HepG2 (cell line): Measurements from ENCODE around the gene ABCA4. TPM values are rescaled to one million over a fixed set of nuclear protein-coding genes. Genes with fewer than 3 reads are reported as not detected.
A peak's percentile ranks its signal among the peaks of the same experiment; 100 is the strongest.

ENCODE experiments used
- ATAC-seq: fragments of 200-7000 bp; cut with Tn5 transposase; 3 replicates; pipeline ENCODE4 v1.9.1; 2020; ENCODE audit warnings: mild to moderate bottlenecking, moderate library complexity
- BruUV-seq: library from RNA; stranded (reverse); fragments of 400-500 nt; replicated peaks from 2 replicates; lab custom pipeline; 2021; lab: Mats Ljungman, UMichigan
- CTCF ChIA-PET: fragments of 300-600 bp; formaldehyde crosslinking; extraction: SDS; loops from one replicate; lab custom pipeline; 2021; ENCODE audit warnings: low total read pairs, inconsistent platforms, low intra/inter-chr PET ratio; lab: Yijun Ruan, JAX
- POLR2A ChIA-PET: fragments of 350-600 bp; sonication (Branson Sonifier 250); formaldehyde crosslinking; loops from one replicate; lab custom pipeline; 2020; ENCODE audit warnings: antibody characterized with exemption, inconsistent platforms; lab: Yijun Ruan, JAX
- DNase-seq: peaks from one replicate; pipeline ENCODE4 v3.0.0-alpha.2; 2015; ENCODE audit warnings: low spot score
- FAIRE-seq: peaks from 3 replicates; lab custom pipeline; 2011; peaks lifted over from hg19 to GRCh38; lab: Jason Lieb, UNC
- H2AFZ ChIP-seq: one replicate; pipeline ENCODE4 v1.6.1; 2011; ENCODE audit warnings: low read length, inconsistent platforms
- H3K27ac ChIP-seq: fragments of 300-600 bp; 3 replicates; pipeline ENCODE4 v1.8.0; 2011; ENCODE audit warnings: mixed run types, mild to moderate bottlenecking, mixed read lengths, low read length, inconsistent platforms; ENCODE audit not compliant: insufficient read depth; ENCODE audit errors: extremely low read length
- H3K27me3 ChIP-seq, 2 experiments: fragments of 200-600 bp in 1 of 2; 2 replicates in 1 of 2; 3 replicates in 1 of 2; pipeline versions ENCODE4 v1.6.0 to v1.8.0; 2011; ENCODE audit warnings: low read length in 2 of 2, mild to moderate bottlenecking in 2 of 2, moderate library complexity in 2 of 2, inconsistent platforms in 1 of 2; ENCODE audit not compliant: insufficient read depth in 2 of 2, control insufficient read depth in 1 of 2
- H3K36me3 ChIP-seq, 2 experiments: fragments of 200-600 bp in 1 of 2; replicated peaks in 1 of 2; 2 replicates in 1 of 2; 3 replicates in 1 of 2; pipeline versions ENCODE4 v1.5.1 to v1.8.0; 2011; ENCODE audit warnings: low read length in 2 of 2, inconsistent platforms in 1 of 2; ENCODE audit not compliant: insufficient read depth in 2 of 2, control insufficient read depth in 1 of 2
- H3K4me1 ChIP-seq: 2 replicates; pipeline ENCODE4 v1.5.1; 2012; ENCODE audit warnings: low read length, inconsistent platforms; ENCODE audit not compliant: insufficient read depth
- H3K4me2 ChIP-seq: 2 replicates; pipeline ENCODE4 v1.6.0; 2011; ENCODE audit warnings: low read depth, low read length, inconsistent platforms
- H3K4me3 ChIP-seq, 3 experiments: fragments of 200-600 bp in 1 of 3; sonication (generic), shearing (Covaris generic) in 1 of 3; replicated peaks in 1 of 3; 2 replicates each; pipeline ENCODE4 v1.5.1; 2011 to 2016; ENCODE audit warnings: low read length in 3 of 3, inconsistent platforms in 2 of 3, low read depth in 2 of 3, mild to moderate bottlenecking in 2 of 3, control low read depth in 1 of 3, mixed read lengths in 1 of 3; ENCODE audit not compliant: insufficient read depth in 1 of 3
- H3K79me2 ChIP-seq: one replicate; pipeline ENCODE4 v1.6.1; 2011; ENCODE audit warnings: low read length, inconsistent platforms; ENCODE audit not compliant: insufficient read depth
- H3K9ac ChIP-seq: 2 replicates; pipeline ENCODE4 v1.6.0; 2011; ENCODE audit warnings: mild to moderate bottlenecking, low read depth, low read length, inconsistent platforms; ENCODE audit not compliant: insufficient read depth
- H3K9me3 ChIP-seq: 2 replicates; pipeline ENCODE4 v1.5.1; 2012; ENCODE audit warnings: mild to moderate bottlenecking, low read length
- H4K20me1 ChIP-seq: 2 replicates; pipeline ENCODE4 v1.6.0; 2011; ENCODE audit warnings: inconsistent platforms, mild to moderate bottlenecking, low read length, moderate library complexity; ENCODE audit not compliant: insufficient read depth
- CEBPB ChIP-seq: IDR thresholded peaks from 2 replicates; pipeline ENCODE4 v1.6.1; 2011; ENCODE audit warnings: low read depth, low read length, improper control_type of control experiment, borderline replicate concordance
- CEBPG ChIP-seq: IDR thresholded peaks from 2 replicates; pipeline ENCODE4 v1.6.1; 2016
- RFXANK ChIP-seq: IDR thresholded peaks from 2 replicates; pipeline ENCODE4 v1.6.1; 2016
- SIX1 ChIP-seq: sonication (generic); formaldehyde crosslinking; IDR thresholded peaks from 2 replicates; pipeline ENCODE4 v1.4.0; 2020; ENCODE audit warnings: missing genetic modification reagents, borderline replicate concordance
- TOPORS ChIP-seq: sonication (generic); formaldehyde crosslinking; IDR thresholded peaks from 2 replicates; pipeline ENCODE4 v1.8.0; 2023; ENCODE audit warnings: mild to moderate bottlenecking, missing genetic modification reagents
- TRIM24 ChIP-seq: sonication (generic); formaldehyde crosslinking; IDR thresholded peaks from 2 replicates; pipeline ENCODE4 v1.8.0; 2022; ENCODE audit warnings: mild to moderate bottlenecking, missing genetic modification reagents
- U2AF1 ChIP-seq: fragments of 200-400 bp; formaldehyde crosslinking; optimal IDR thresholded peaks from 2 replicates; pipeline ENCODE3; 2017; ENCODE audit warnings: mild to moderate bottlenecking, low read depth, low read length
- ZFP90 ChIP-seq: sonication (generic); formaldehyde crosslinking; IDR thresholded peaks from 2 replicates; pipeline ENCODE4 v1.8.0; 2022; ENCODE audit warnings: missing genetic modification reagents, mild to moderate bottlenecking, inconsistent platforms, borderline replicate concordance
- ZNF121 ChIP-seq: sonication (generic); formaldehyde crosslinking; IDR thresholded peaks from 2 replicates; pipeline ENCODE4 v1.5.0; 2020; ENCODE audit warnings: mild to moderate bottlenecking, missing genetic modification reagents
- ZNF652 ChIP-seq: IDR thresholded peaks from 2 replicates; pipeline ENCODE4 v1.6.1; 2016; ENCODE audit warnings: low read depth, borderline replicate concordance
- ZNF7 ChIP-seq: IDR thresholded peaks from 2 replicates; pipeline ENCODE4 v1.6.1; 2016; ENCODE audit warnings: missing biosample characterization, missing genetic modification reagents
- ZNF724P ChIP-seq: sonication (generic); formaldehyde crosslinking; IDR thresholded peaks from 2 replicates; pipeline ENCODE4 v1.8.0; 2022; ENCODE audit warnings: missing genetic modification reagents, borderline replicate concordance
- in situ Hi-C: cut with HindIII; loops from 2 replicates; pipeline ENCODE4 v1.10.0; 2017; ENCODE audit warnings: low pct_unique_long_range_greater_than_20kb; ENCODE audit not compliant: extremely low pct_ligation_motif_present
- intact Hi-C: fragments of 100-400 bp; cut with micrococcal nuclease; formaldehyde crosslinking; loops from one replicate; pipeline ENCODE4 v1.10.0; 2022; ENCODE audit not compliant: unreplicated experiment
- polyA plus RNA-seq, 8 experiments: library from polyadenylated mRNA; depleted of rRNA in 3 of 8; stranded (reverse) in 7 of 8; unstranded in 1 of 8; fragments of >200 nt; fragmentation: Illumina TruSeq in 4 of 8; extraction: Trizol in 4 of 8; gene quantifications; 2 replicates each; pipeline versions ENCODE4 v1.2.1 to v1.2.3, GENCODE V29; 2011 to 2016; ENCODE audit warnings: low read depth in 4 of 8, missing spikeins in 1 of 8, mixed read lengths in 1 of 8; ENCODE audit not compliant: insufficient read depth in 1 of 8
- total RNA-seq, 5 experiments: library from RNA; depleted of rRNA; stranded (reverse); fragments of >200 nt; fragmentation: Illumina TruSeq; extraction: Trizol; gene quantifications; 2 replicates each; pipeline ENCODE4 v1.2.3, GENCODE V29; 2016; ENCODE audit warnings: low read depth in 1 of 5
- TF ChIP-seq, protein P1 (sequence below), 2 experiments: fragments of 450-650 bp in 1 of 2; sonication (generic) in 1 of 2; formaldehyde crosslinking; IDR thresholded peaks; 2 replicates each; pipeline versions ENCODE4 v1.5.0 to v1.8.0; 2020 to 2022; ENCODE audit warnings: mild to moderate bottlenecking in 1 of 2, missing genetic modification reagents in 1 of 2
- TF ChIP-seq, protein P2 (sequence below): IDR thresholded peaks from 2 replicates; pipeline ENCODE4 v1.4.0; 2020; ENCODE audit warnings: mild to moderate bottlenecking, missing genetic modification reagents
- TF ChIP-seq, protein P3 (sequence below): sonication (generic); formaldehyde crosslinking; IDR thresholded peaks from 2 replicates; pipeline ENCODE4 v1.4.0; 2020; ENCODE audit warnings: mild to moderate bottlenecking, missing genetic modification reagents
- TF ChIP-seq, protein P4 (sequence below): sonication (generic); formaldehyde crosslinking; IDR thresholded peaks from 2 replicates; pipeline ENCODE4 v1.8.0; 2022; ENCODE audit warnings: mild to moderate bottlenecking, missing genetic modification reagents; ENCODE audit not compliant: insufficient replicate concordance

ABCA4 gene
- total and polyA plus RNA-seq, 2 of the 13 experiments (the other 11 are each of a cell fraction or from before 2014, with no cell fraction given): 0.24 to 0.67 TPM

DNA sequence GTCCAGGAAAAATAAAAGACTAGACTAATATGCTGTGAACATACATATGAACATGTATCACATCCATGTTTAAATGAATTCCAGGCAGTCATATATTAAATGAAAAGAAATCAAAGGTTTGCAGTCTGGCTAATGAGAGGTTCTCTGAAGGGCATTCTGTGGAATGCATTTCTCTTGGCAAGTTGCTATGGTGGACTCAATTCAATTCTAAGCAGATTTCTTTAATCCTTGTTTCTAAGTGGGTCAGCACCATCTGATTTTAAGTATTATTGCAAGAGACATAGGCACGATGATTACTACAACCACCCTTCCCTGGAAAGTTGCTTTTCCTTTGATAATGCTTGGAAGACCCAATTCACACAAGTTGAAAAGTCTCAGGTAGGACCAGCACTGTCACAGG lies 23.9 kb upstream of the ABCA4 start (continued):
- TF ChIP-seq ZFP90 (CRISPR knock-in tag): no peak

DNA sequence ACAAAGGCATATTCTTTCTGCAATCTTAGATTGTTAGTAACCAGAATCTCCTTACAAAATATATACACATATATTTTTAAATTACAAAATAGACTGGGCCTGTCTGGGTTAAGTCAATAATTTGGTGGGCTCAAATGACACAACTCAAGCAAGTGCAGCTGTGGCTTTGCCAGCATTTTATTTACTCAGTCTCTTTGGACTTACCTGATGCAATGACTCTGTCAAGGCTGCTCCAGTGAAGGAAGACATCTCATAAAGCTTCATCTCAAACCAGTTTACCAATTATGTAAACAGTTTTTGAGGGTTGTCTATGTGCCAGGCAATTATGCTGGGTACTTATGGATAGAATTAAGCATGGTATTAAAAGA lies 22.8 kb upstream of the ABCA4 start:
- Histone ChIP-seq H3K9ac (no peak overlapping the region), H4K20me1 (no peaks in the 10 kb centered on the region), H3K79me2 (no peaks in the 10 kb centered on the region), H3K9me3 (no peaks in the 10 kb centered on the region), H3K27me3 (no peaks in the 10 kb centered on the region; a peak in 1 of 5 replicates), H3K36me3 (no peaks in the 10 kb centered on the region), H3K4me2 (no peak overlapping the region), H3K4me3 (no peak overlapping the region), H3K4me1 (peaks cover 13% of the 10 kb centered on the region), H2AFZ (no peak overlapping the region), H3K27ac (no peak overlapping the region)
- in situ Hi-C loops (no loop called here), intact Hi-C loops (no loop called here)
- peak; percentile 69 for ATAC-seq
- ChIA-PET CTCF (no interaction called here), POLR2A (interaction anchor here (1.1 kb wide), 1 partner anchor 82 kb away, joined by 5 read pairs; no protein-coding TSS in a partner anchor)
- peak; percentile 38 for DNase-seq
- BruUV-seq: no TSS peak
- no peak for FAIRE-seq
- TF ChIP-seq ZNF724P (CRISPR knock-in tag) (no peak), ZNF121 (CRISPR knock-in tag) (peak; percentile 14; the same call in 1 of the 2 replicates), TOPORS (no peak), CEBPB (peak; percentile 35; the same call in 1 of the 2 replicates), TRIM24 (CRISPR knock-in tag) (no peak), U2AF1 (no peak), RFXANK (CRISPR knock-in tag) (no peak), ZNF652 (CRISPR knock-in tag) (peak; percentile 52; the same call in 1 of the 2 replicates), ZNF7 (no peak), CEBPG (peak; percentile 63), SIX1 (CRISPR knock-in tag) (peak; percentile 61; the same call in 1 of the 2 replicates)
- TF ChIP-seq, protein P1, sequence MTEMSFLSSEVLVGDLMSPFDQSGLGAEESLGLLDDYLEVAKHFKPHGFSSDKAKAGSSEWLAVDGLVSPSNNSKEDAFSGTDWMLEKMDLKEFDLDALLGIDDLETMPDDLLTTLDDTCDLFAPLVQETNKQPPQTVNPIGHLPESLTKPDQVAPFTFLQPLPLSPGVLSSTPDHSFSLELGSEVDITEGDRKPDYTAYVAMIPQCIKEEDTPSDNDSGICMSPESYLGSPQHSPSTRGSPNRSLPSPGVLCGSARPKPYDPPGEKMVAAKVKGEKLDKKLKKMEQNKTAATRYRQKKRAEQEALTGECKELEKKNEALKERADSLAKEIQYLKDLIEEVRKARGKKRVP (CRISPR knock-in tag; IDR thresholded peaks at IDR 0.05): peak in 1 of 2 experiments; percentile 94; a peak in 2 of 4 replicates
- TF ChIP-seq, protein P2, sequence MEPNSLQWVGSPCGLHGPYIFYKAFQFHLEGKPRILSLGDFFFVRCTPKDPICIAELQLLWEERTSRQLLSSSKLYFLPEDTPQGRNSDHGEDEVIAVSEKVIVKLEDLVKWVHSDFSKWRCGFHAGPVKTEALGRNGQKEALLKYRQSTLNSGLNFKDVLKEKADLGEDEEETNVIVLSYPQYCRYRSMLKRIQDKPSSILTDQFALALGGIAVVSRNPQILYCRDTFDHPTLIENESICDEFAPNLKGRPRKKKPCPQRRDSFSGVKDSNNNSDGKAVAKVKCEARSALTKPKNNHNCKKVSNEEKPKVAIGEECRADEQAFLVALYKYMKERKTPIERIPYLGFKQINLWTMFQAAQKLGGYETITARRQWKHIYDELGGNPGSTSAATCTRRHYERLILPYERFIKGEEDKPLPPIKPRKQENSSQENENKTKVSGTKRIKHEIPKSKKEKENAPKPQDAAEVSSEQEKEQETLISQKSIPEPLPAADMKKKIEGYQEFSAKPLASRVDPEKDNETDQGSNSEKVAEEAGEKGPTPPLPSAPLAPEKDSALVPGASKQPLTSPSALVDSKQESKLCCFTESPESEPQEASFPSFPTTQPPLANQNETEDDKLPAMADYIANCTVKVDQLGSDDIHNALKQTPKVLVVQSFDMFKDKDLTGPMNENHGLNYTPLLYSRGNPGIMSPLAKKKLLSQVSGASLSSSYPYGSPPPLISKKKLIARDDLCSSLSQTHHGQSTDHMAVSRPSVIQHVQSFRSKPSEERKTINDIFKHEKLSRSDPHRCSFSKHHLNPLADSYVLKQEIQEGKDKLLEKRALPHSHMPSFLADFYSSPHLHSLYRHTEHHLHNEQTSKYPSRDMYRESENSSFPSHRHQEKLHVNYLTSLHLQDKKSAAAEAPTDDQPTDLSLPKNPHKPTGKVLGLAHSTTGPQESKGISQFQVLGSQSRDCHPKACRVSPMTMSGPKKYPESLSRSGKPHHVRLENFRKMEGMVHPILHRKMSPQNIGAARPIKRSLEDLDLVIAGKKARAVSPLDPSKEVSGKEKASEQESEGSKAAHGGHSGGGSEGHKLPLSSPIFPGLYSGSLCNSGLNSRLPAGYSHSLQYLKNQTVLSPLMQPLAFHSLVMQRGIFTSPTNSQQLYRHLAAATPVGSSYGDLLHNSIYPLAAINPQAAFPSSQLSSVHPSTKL: peak; percentile 28; the same call in 1 of the 2 replicates
- TF ChIP-seq, protein P3, sequence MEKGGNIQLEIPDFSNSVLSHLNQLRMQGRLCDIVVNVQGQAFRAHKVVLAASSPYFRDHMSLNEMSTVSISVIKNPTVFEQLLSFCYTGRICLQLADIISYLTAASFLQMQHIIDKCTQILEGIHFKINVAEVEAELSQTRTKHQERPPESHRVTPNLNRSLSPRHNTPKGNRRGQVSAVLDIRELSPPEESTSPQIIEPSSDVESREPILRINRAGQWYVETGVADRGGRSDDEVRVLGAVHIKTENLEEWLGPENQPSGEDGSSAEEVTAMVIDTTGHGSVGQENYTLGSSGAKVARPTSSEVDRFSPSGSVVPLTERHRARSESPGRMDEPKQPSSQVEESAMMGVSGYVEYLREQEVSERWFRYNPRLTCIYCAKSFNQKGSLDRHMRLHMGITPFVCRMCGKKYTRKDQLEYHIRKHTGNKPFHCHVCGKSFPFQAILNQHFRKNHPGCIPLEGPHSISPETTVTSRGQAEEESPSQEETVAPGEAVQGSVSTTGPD: peak; percentile 95
- TF ChIP-seq, protein P4, sequence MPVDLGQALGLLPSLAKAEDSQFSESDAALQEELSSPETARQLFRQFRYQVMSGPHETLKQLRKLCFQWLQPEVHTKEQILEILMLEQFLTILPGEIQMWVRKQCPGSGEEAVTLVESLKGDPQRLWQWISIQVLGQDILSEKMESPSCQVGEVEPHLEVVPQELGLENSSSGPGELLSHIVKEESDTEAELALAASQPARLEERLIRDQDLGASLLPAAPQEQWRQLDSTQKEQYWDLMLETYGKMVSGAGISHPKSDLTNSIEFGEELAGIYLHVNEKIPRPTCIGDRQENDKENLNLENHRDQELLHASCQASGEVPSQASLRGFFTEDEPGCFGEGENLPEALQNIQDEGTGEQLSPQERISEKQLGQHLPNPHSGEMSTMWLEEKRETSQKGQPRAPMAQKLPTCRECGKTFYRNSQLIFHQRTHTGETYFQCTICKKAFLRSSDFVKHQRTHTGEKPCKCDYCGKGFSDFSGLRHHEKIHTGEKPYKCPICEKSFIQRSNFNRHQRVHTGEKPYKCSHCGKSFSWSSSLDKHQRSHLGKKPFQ (CRISPR knock-in tag): no peak
